GM12878 (cell line): ENCODE data around the gene ARID3A. TPM values are rescaled to one million over a fixed set of nuclear protein-coding genes. Genes with fewer than 3 reads are reported as not detected.

ENCODE experiments used
- ATAC-seq: fragments of 200-7000 bp; cut with Tn5 transposase; 3 replicates; pipeline ENCODE4 v1.9.1; 2020; ENCODE audit warnings: mild to moderate bottlenecking, moderate library complexity
- BruUV-seq: library from RNA; stranded (reverse); fragments of 400-500 nt; replicated peaks from 2 replicates; lab custom pipeline; 2021; lab: Mats Ljungman, UMichigan
- CTCF ChIA-PET: fragments of 300-600 bp; sonication (Branson Sonifier 250); formaldehyde crosslinking; extraction: SDS; loops from one replicate; lab custom pipeline; 2021; ENCODE audit warnings: inconsistent platforms; lab: Yijun Ruan, JAX
- POLR2A ChIA-PET: fragments of 350-600 bp; formaldehyde crosslinking; extraction: SDS; loops from one replicate; lab custom pipeline; 2021; ENCODE audit warnings: inconsistent platforms; lab: Charles Lee
- RAD21 ChIA-PET: fragments of 300-600 bp; sonication (Branson Sonifier 250); formaldehyde crosslinking; loops from one replicate; lab custom pipeline; 2023; ENCODE audit warnings: antibody characterized with exemption; ENCODE audit not compliant: unreplicated experiment; lab: Charles Lee
- SMC1A ChIA-PET: fragments of 300-600 bp; sonication (Branson Sonifier 250); formaldehyde crosslinking; loops from one replicate; lab custom pipeline; 2023; ENCODE audit not compliant: unreplicated experiment, uncharacterized antibody; lab: Charles Lee
- DNase-seq: peaks from one replicate; pipeline ENCODE4 v3.0.0-alpha.2; 2011; ENCODE audit warnings: low read depth, low spot score
- FAIRE-seq: peaks from 3 replicates; lab custom pipeline; 2011; peaks lifted over from hg19 to GRCh38; lab: Jason Lieb, UNC
- H2AFZ ChIP-seq: 2 replicates; pipeline ENCODE4 v1.6.0; 2011; ENCODE audit warnings: low read depth, low read length, control low read depth; ENCODE audit not compliant: control insufficient read depth
- H3K27ac ChIP-seq: 2 replicates; pipeline ENCODE4 v1.5.1; 2011; ENCODE audit warnings: control low read depth; ENCODE audit not compliant: control insufficient read depth, insufficient read depth
- H3K27me3 ChIP-seq, 2 experiments: replicated peaks in 1 of 2; 2 replicates each; pipeline versions ENCODE4 v1.6.0 to v1.6.1; 2011; ENCODE audit warnings: low read length in 1 of 2; ENCODE audit not compliant: control insufficient read depth in 2 of 2, insufficient read depth in 2 of 2
- H3K36me3 ChIP-seq, 2 experiments: 2 replicates each; pipeline ENCODE4 v1.5.1; 2011; ENCODE audit warnings: low read length in 1 of 2; ENCODE audit not compliant: control insufficient read depth in 2 of 2, insufficient read depth in 2 of 2
- H3K4me1 ChIP-seq: 2 replicates; pipeline ENCODE4 v1.6.1; 2011; ENCODE audit warnings: mild to moderate bottlenecking, low read length, moderate library complexity, mixed read lengths; ENCODE audit not compliant: control insufficient read depth, insufficient read depth
- H3K4me2 ChIP-seq: 2 replicates; pipeline ENCODE4 v1.6.0; 2011; ENCODE audit warnings: control low read depth; ENCODE audit not compliant: control insufficient read depth, insufficient read depth
- H3K4me3 ChIP-seq: fragments of 200-600 bp; sonication (generic); 2 replicates; pipeline ENCODE4 v1.5.1; 2016
- H3K79me2 ChIP-seq: 2 replicates; pipeline ENCODE4 v1.6.0; 2011; ENCODE audit warnings: low read length; ENCODE audit not compliant: control insufficient read depth, insufficient read depth
- H3K9ac ChIP-seq: 2 replicates; pipeline ENCODE4 v1.8.0; 2011; ENCODE audit warnings: low read length, control low read depth, mixed read lengths; ENCODE audit not compliant: control insufficient read depth, insufficient read depth
- H3K9me3 ChIP-seq: replicated peaks from 3 replicates; pipeline ENCODE4 v1.5.1; 2011; ENCODE audit warnings: mild to moderate bottlenecking, low read length; ENCODE audit not compliant: control insufficient read depth, insufficient read depth
- H4K20me1 ChIP-seq: 2 replicates; pipeline ENCODE4 v1.6.0; 2011; ENCODE audit not compliant: control insufficient read depth, insufficient read depth
- SUZ12 ChIP-seq: fragments of 200-600 bp; sonication (generic); IDR thresholded peaks from one replicate; pipeline ENCODE4 v1.6.1; 2018; ENCODE audit warnings: antibody characterized with exemption, mild to moderate bottlenecking; ENCODE audit not compliant: unreplicated experiment
- ZNF592 ChIP-seq: fragments of 450-650 bp; IDR thresholded peaks from 2 replicates; pipeline ENCODE4 v1.6.1; 2017; ENCODE audit warnings: mild to moderate bottlenecking, moderate library complexity
- WGBS: methylation state at CpG from one replicate; pipeline ENCODE4 v1.1.6; 2016; ENCODE audit warnings: low lambda C conversion rate; ENCODE audit not compliant: insufficient replicate concordance, insufficient coverage; ENCODE audit errors: missing lambda C conversion rate; 5-methylcytosine and 5-hydroxymethylcytosine counted together
- in situ Hi-C: fragments of 300-500 bp; cut with MboI; formaldehyde crosslinking; loops from 9 replicates; pipeline ENCODE4 v1.14.3; 2018; ENCODE audit warnings: mixed read lengths
- intact Hi-C: fragments of 100-400 bp; cut with micrococcal nuclease; formaldehyde crosslinking; loops from one replicate; pipeline ENCODE4 v1.14.2; 2022; ENCODE audit not compliant: unreplicated experiment
- polyA plus RNA-seq, 11 experiments: library from polyadenylated mRNA; depleted of rRNA in 4 of 11; unstranded in 6 of 11; stranded (reverse) in 5 of 11; fragments of >200 nt; fragmentation: Nextera tagmentation in 4 of 11; fragmentation: Illumina TruSeq in 1 of 11; extraction: Ambion mirVana in 4 of 11; extraction: Trizol in 1 of 11; gene quantifications; 1 replicate in 1 of 11; 2 replicates in 10 of 11; pipeline versions ENCODE4 v1.2.1 to v1.2.3, GENCODE V29; 2011 to 2016; ENCODE audit warnings: inconsistent platforms in 2 of 11, missing spikeins in 2 of 11, low read depth in 1 of 11
- total RNA-seq, 4 experiments: library from RNA; depleted of rRNA in 3 of 4; stranded (reverse); fragments of >200 nt in 3 of 4; fragmentation: Illumina TruSeq in 1 of 4; extraction: Trizol in 1 of 4; gene quantifications; 2 replicates each; pipeline versions ENCODE4 v1.2.1 to v1.2.3, GENCODE V29; 2013 to 2021

ARID3A gene
- total and polyA plus RNA-seq, 10 of the 15 experiments (the other 5 are each of a cell fraction or from before 2014, with no cell fraction given), result 0.76 to 70.0 (median 16.7) TPM

GRCh38 chr19:963486-963951, 37.7 kb downstream of the ARID3A start:
- ChIA-PET SMC1A (no interaction called here), POLR2A (no interaction called here), CTCF (no interaction called here), RAD21 (no interaction called here)
- no peak for ATAC-seq
- TF ChIP-seq SUZ12 (no peak), ZNF592 (no peak)
- H3K36me3 ChIP-seq, result peaks cover 21 to 56% of the 10 kb centered on the region in 2 experiments
- intact Hi-C loops (no loop called here), in situ Hi-C loops (no loop called here)
- WGBS, result 75% methylated on average over 6 of the region's 11 CpGs
- H3K4me1 ChIP-seq, result no peaks in the 10 kb centered on the region
- no peak for DNase-seq
- H3K27me3 ChIP-seq, result no peaks in the 10 kb centered on the region
- no peaks in the 10 kb centered on the region for H3K79me2 ChIP-seq
- no TSS peak for BruUV-seq
- no peak overlapping the region for H3K4me2 ChIP-seq
- peaks cover 2% of the 10 kb centered on the region; the same call in 1 of the 3 replicates for H3K9me3 ChIP-seq
- peaks cover 3% of the 10 kb centered on the region; the same call in 1 of the 2 replicates for H4K20me1 ChIP-seq
- no peak for FAIRE-seq
- no peak overlapping the region for H3K27ac ChIP-seq
- no peak overlapping the region for H2AFZ ChIP-seq
- no peak overlapping the region for H3K4me3 ChIP-seq
- no peak overlapping the region for H3K9ac ChIP-seq
